Stimulated activated CD4-positive, alpha-beta T cell treated with anti-CD3 and anti-CD28 coated beads, Interleukin-12 subunit alpha, Interleukin-12 subunit beta, amount 100 ng/mL, for 4 hours (primary cell): ENCODE results near the gene ZFP36L1.

Source experiments
- DNase-seq: peaks from one replicate; pipeline ENCODE4 v3.0.0-alpha.2; 2020

ZFP36L1 gene

GRCh38 chr14:68815298-68816182 is 22.7 kb upstream of the ZFP36L1 start:
- no peak for DNase-seq

GRCh38 chr14:68814539-68815297 is 21.9 kb upstream of the ZFP36L1 start:
- DNase-seq, result no peak

GRCh38 chr14:68814238-68814538 is 21.3 kb upstream of the ZFP36L1 start:
- DNase-seq, result no peak

DNA sequence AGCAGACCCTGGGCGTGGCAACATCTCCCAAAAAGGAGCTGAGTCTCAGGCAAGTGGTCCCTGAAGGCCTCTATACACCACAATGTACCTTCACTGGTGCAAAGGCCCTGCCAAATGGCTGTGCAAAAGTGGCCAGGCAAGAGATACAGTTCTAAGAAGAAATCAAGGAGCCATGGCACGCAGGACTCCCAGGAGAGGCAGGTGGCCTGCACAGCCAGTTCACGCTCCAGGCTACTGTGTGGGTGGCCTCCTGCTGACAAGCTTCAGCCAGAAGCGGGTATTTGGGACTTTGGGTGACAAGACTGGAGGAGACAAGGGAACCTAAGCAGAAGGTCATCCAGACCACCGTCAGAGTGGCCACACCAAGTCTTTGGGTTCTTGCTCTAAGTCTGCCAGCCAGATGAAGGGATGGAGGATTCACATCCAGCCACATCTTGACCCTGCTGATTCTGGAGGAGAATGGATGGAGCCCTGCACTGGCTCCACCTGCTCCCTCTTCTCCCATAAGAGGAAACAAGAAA is 20.5 kb upstream of the ZFP36L1 start:
- DNase-seq, result no peak

- DNase-seq, result no peak
Observed at GRCh38 chr14:68811171-68811570, 18.3 kb upstream of the ZFP36L1 start.

GRCh38 chr14:68810173-68811153 is 17.6 kb upstream of the ZFP36L1 start:
- DNase-seq, result no peak

GRCh38 chr14:68809524-68809923 is 16.7 kb upstream of the ZFP36L1 start:
- DNase-seq, result no peak

- no peak for DNase-seq
Observed at GRCh38 chr14:68808696-68809480, 16.0 kb upstream of the ZFP36L1 start.

DNA sequence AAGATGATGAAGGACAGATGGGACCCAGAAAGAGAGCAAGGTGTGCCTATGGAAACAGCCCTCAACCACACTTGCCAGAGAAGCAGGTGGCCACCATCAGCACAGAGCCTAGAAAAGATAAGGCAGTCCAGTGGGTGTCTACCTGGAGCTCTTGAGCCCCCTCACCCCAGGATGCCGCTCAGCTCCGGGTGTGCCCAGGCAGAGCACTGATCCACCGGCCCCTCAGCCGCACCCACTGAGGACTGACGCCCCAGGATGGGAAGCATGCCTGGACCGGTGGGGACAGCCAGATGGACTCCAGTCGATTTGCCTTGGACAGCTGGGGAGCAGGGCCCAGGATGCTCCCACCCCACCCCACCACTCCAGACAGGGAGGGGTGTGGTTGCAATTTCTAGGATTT is 15.1 kb upstream of the ZFP36L1 start:
- no peak for DNase-seq

DNA sequence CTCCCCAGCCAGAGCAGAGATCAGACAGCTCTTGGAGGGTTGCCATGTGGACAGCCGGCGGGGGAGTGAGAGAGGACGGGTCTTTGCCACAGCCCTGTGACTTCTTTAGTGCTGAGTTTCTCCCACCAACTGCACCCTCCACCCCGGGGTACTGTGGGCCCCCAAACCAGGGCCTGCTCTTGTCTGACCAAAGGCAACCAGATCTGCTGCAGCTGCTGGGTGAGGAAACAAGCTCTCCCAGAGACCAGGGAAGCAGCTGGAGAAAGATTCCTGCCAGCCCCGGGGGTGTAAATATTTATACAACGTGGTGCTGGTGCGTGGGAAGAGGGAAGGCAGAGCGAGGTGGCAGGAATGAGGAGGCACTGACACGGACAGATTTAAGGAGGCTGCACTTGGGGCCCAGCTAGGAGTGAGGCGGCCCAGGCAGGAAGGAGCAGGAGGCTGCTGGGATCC is 14.3 kb upstream of the ZFP36L1 start:
- no peak for DNase-seq

DNA sequence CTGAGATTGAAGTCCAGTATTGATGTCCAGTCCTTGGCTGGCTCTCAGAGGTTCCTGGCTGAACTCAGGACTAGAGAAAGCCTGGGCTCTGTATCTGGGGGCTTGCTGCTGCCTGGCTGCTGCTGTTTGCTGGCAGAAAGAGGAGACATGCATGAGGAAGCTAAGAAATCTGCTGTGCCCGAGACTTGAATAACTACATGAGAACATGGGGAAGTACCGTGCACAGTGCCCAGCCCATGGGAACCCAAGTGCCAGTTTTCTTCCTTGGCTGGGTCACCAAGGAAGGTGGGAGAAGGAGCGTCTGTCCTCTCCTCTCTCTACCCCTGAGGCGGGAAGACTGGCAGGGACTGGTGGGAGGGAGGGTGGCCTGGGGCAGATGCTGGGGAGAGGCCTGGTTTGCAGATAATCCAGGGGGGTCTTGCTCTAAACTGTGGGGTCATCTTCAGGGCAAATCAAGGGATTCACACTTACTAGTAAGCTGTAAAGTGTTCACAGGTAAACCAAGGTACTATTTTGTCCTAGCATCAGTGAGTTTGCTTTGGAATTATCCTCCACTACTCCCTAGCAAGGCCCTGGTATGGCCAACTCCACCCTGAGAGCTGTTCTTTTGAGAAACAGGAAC is 13.8 kb upstream of the ZFP36L1 start:
- no peak for DNase-seq

- no peak for DNase-seq
Observed at GRCh38 chr14:68805414-68805813, 12.5 kb upstream of the ZFP36L1 start.

- DNase-seq, result no peak
Observed at GRCh38 chr14:68801631-68802030, 8.8 kb upstream of the ZFP36L1 start.

DNA sequence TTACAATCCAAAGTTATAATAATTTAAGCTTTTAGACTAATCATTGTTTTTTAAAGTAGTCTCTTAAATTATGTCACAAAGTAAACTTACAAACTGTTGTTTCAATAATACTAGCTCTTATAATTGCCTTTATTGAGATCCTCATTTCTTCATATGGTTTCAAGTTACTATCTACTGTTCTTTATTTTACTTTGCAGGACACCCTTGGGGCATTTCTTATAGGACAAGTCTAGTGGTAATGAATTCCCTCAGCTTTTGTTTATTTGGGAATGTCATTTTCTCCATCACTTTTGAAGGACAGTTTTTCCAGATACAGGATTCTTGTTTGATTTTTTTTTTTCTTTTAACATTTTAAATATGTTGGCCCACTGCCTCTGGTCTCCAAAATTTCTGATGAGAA is 8.1 kb upstream of the ZFP36L1 start:
- DNase-seq, result no peak

DNA sequence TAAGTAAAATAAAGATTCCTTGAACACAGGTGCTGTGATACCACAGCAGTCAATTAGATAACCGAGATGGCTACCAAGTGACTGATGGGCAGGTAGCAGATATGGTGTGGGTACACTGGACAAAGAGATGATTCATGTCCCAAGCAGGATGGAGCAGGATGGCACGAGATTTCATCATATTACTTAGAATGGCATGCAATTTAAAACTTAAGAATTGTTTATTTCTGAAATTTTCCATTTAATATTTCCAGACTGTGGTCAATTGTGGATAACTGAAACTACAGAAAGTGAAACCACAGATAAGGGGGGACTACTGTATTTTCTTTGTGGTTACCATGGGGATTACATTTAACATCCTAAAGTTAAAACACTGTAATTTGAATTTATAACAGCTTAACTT is 7.5 kb upstream of the ZFP36L1 start:
- DNase-seq, result no peak

DNA sequence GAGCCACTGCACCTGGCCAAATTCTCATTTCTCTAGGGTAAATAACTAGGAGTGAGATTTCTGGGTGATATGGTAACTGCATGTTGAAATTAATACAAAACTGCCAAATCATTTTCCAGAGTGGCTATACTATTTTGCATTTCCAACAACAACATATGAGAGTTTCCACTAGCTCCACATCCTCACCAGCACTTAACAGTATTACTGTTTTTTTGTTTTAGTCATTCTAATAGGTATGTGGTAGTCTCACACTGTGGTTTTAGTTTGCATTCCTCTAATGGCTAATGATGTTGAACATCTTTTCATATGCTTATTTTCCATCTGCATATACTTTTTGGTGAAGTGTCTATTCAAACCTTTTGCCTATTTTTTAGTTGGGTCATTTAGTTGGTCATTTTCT is 5.8 kb upstream of the ZFP36L1 start:
- no peak for DNase-seq

- DNase-seq, result no peak
Observed at GRCh38 chr14:68797121-68797670, 4.3 kb upstream of the ZFP36L1 start.

GRCh38 chr14:68796418-68797101 is 3.7 kb upstream of the ZFP36L1 start:
- no peak for DNase-seq

- DNase-seq, result peak; percentile 74
Observed at GRCh38 chr14:68795597-68796417, 2.9 kb upstream of the ZFP36L1 start.
